Sigmoid colon (tissue), 3 donors: ENCODE results near the gene EIF5AL1.
"Not testable (repeated sequence)": the region's sequence is repeated elsewhere in the genome, so short reads cannot be mapped to it uniquely, and the experiment has no call there.

ENCODE experiments used
- POLR2A ChIP-seq, 2 donors: fragments of 450-650 bp; IDR thresholded peaks; one replicate each; pipeline ENCODE4 v1.6.1; 2016; ENCODE audit warnings: antibody characterized with exemption in 2 of 2, mild to moderate bottlenecking in 2 of 2, moderate library complexity in 2 of 2
- TF ChIP-seq, protein P1 (sequence below), 4 experiments: fragments of 450-650 bp in 3 of 4; fragments of 200-600 bp in 1 of 4; IDR thresholded peaks; one replicate each; pipeline ENCODE4 v1.5.1; 2016 to 2019; ENCODE audit warnings: antibody characterized with exemption in 4 of 4, mild to moderate bottlenecking in 3 of 4, moderate library complexity in 2 of 4

DNA sequence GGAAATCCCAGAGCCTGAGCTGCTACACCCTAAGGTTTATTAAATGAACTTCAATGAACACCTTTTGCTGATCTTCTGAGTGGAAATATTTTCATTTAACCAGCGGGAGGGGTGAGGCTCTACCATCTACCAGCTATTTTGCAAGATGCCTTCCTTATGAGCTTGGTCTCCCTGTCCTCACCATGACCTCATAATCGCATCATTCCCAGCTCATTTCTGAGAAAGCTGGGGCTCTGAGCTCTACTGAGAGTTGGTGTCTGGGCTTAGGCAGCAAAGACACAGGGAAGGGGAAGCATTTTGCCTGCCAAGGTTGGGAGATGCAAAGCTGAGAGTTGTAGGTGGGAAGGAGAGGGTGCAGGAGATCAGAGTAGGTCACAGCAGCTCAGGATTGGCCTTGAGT is 7.8 kb upstream of the EIF5AL1 start:
- TF ChIP-seq, protein P1, sequence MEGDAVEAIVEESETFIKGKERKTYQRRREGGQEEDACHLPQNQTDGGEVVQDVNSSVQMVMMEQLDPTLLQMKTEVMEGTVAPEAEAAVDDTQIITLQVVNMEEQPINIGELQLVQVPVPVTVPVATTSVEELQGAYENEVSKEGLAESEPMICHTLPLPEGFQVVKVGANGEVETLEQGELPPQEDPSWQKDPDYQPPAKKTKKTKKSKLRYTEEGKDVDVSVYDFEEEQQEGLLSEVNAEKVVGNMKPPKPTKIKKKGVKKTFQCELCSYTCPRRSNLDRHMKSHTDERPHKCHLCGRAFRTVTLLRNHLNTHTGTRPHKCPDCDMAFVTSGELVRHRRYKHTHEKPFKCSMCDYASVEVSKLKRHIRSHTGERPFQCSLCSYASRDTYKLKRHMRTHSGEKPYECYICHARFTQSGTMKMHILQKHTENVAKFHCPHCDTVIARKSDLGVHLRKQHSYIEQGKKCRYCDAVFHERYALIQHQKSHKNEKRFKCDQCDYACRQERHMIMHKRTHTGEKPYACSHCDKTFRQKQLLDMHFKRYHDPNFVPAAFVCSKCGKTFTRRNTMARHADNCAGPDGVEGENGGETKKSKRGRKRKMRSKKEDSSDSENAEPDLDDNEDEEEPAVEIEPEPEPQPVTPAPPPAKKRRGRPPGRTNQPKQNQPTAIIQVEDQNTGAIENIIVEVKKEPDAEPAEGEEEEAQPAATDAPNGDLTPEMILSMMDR (IDR thresholded peaks at IDR 0.05) = not testable (repeated sequence)
- not testable (repeated sequence) for TF ChIP-seq POLR2A (IDR thresholded peaks at IDR 0.05)
